Left cardiac atrium (tissue), 4 donors: ENCODE results near the gene GUCY1A2. TPM values are rescaled to one million over a fixed set of nuclear protein-coding genes. Genes with fewer than 3 reads are reported as not detected.
"Not testable (repeated sequence)": the region's sequence is repeated elsewhere in the genome, so short reads cannot be mapped to it uniquely, and the experiment has no call there.

ENCODE experiments used
- ATAC-seq, 2 donors: fragments of 200-7000 bp; cut with Tn5 transposase; one replicate each; pipeline ENCODE4 v1.9.1; 2020; ENCODE audit warnings: mild to moderate bottlenecking in 2 of 2, moderate library complexity in 2 of 2
- DNase-seq: peaks from one replicate; pipeline ENCODE4 v3.0.0-alpha.2; 2020
- intact Hi-C, 2 donors: fragments of 100-400 bp; cut with DNase I; formaldehyde crosslinking; loops; one replicate each; pipeline versions ENCODE4 v1.14.1 to v1.15.1; 2022 to 2023
- total RNA-seq, 2 donors: library from RNA; stranded (reverse); fragmentation: NEBNext Ultra II Directional; extraction: Animal tissue kit (Norgen Biotek cat#: 25700); gene quantifications; one replicate each; pipeline ENCODE4 v1.2.1, GENCODE V29; 2021
- donor health status: DM: no; HTN: yes; CAD: no.
- donor health status: DM: no; HTN: yes; CAD: no; lungs with severe emphysema.
- donor health status: DM: yes; HTN: yes; CAD: no.
- donor health status: Dilated cardiomyopathy.

Gene GUCY1A2
- total RNA-seq, 2 donors from 2014 or later = 7.1 to 7.9 TPM

- no peak for DNase-seq
- no peak for ATAC-seq
- intact Hi-C loops = no loop called here
Observed at GRCh38 chr11:106787454-106787853, 230.8 kb downstream of the GUCY1A2 start.

GRCh38 chr11:106785913-106786650, 232.2 kb downstream of the GUCY1A2 start:
- DNase-seq = no peak
- intact Hi-C loops = no loop called here
- ATAC-seq = peak; percentile 86 to 93

- ATAC-seq, intact Hi-C loops, DNase-seq: not testable (repeated sequence)
Observed at GRCh38 chr11:106777302-106777701, 241.0 kb downstream of the GUCY1A2 start.

- ATAC-seq (no peak), DNase-seq (no peak)
- intact Hi-C loops = no loop called here
Observed at GRCh38 chr11:106770489-106771085, 247.7 kb downstream of the GUCY1A2 start.

GRCh38 chr11:106765469-106766258, 252.6 kb downstream of the GUCY1A2 start:
- DNase-seq = no peak
- intact Hi-C loops = no loop called here

GRCh38 chr11:106763501-106763900, 254.8 kb downstream of the GUCY1A2 start:
- intact Hi-C loops = no loop called here
- ATAC-seq (no peak), DNase-seq (no peak)

More at GRCh38 chr11:106765469-106766258, 252.6 kb downstream of the GUCY1A2 start:
- ATAC-seq = no peak

- intact Hi-C loops = no loop called here
- ATAC-seq (no peak), DNase-seq (no peak)
Observed at GRCh38 chr11:106761745-106762144, 256.5 kb downstream of the GUCY1A2 start.

- no peak for ATAC-seq
Observed at GRCh38 chr11:106761240-106761639, 257.0 kb downstream of the GUCY1A2 start.

GRCh38 chr11:106748059-106748458, 270.2 kb downstream of the GUCY1A2 start:
- ATAC-seq = no peak
- no peak for DNase-seq
- intact Hi-C loops = no loop called here

More at GRCh38 chr11:106761240-106761639, 257.0 kb downstream of the GUCY1A2 start:
- intact Hi-C loops = no loop called here
- no peak for DNase-seq

- ATAC-seq = no peak
Observed at GRCh38 chr11:106745941-106746340, 272.3 kb downstream of the GUCY1A2 start.

GRCh38 chr11:106733635-106734034, 284.6 kb downstream of the GUCY1A2 start:
- no peak for DNase-seq
- intact Hi-C loops = no loop called here
- ATAC-seq = peak; percentile 55 to 62

More at GRCh38 chr11:106745941-106746340, 272.3 kb downstream of the GUCY1A2 start:
- intact Hi-C loops = no loop called here
- DNase-seq = no peak

- DNase-seq = no peak
- ATAC-seq = no peak
- intact Hi-C loops = no loop called here
Observed at GRCh38 chr11:106728859-106729258, 289.4 kb downstream of the GUCY1A2 start.

- intact Hi-C loops = no loop called here
- ATAC-seq (no peak), DNase-seq (no peak)
Observed at GRCh38 chr11:106728379-106728778, 289.9 kb downstream of the GUCY1A2 start.

GRCh38 chr11:106727256-106727655, 291.0 kb downstream of the GUCY1A2 start:
- ATAC-seq = no peak
- no peak for DNase-seq
- intact Hi-C loops = no loop called here

- DNase-seq (no peak), ATAC-seq (peak in 1 of 2 donors; percentile 73)
- intact Hi-C loops = loop anchor here in 1 of 2 donors (5.0 kb wide), 1 partner anchor 293 kb away; the partner anchor contains the start of gene GUCY1A2
Observed at GRCh38 chr11:106724293-106724892, 293.9 kb downstream of the GUCY1A2 start.

- intact Hi-C loops = loop anchor here in 1 of 2 donors (5.0 kb wide), 1 partner anchor 294 kb away; the partner anchor contains the start of gene GUCY1A2
- no peak for DNase-seq
- no peak for ATAC-seq
Observed at GRCh38 chr11:106723071-106723470, 295.2 kb downstream of the GUCY1A2 start.

- DNase-seq (no peak), ATAC-seq (no peak)
- intact Hi-C loops = no loop called here
Observed at GRCh38 chr11:106717222-106717621, 301.1 kb downstream of the GUCY1A2 start.

GRCh38 chr11:106714199-106714598, 304.1 kb downstream of the GUCY1A2 start:
- ATAC-seq (no peak), DNase-seq (no peak)
- intact Hi-C loops = no loop called here

- ATAC-seq (no peak), DNase-seq (no peak)
- intact Hi-C loops = no loop called here
Observed at GRCh38 chr11:106708348-106708747, 309.9 kb downstream of the GUCY1A2 start.
